ENCODE results near the gene CSNK1E.

Gene CSNK1E

DNA sequence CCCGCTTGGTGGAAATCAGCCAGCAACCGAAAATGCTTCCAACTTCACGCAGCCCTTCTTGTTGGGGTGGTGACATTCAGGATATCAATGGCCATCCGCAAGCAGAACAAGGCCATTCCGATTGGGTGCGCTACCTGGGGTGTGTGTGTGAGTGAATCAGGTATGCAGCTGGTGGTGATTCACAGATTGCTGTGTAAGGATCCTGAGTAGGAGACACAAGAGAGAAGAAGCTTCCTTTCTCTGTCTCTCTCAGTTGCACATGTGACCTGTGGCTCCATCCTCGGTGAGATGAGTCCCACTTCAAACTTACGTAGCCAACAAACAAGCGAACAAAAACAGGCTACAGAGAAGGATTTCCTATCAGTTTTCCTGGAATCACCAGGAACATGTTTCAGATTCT lies 34.8 kb downstream of the CSNK1E start:
- DNase-seq (ENCODE audit: low spot score) (no peak), FAIRE-seq (peak; percentile 61)

DNA sequence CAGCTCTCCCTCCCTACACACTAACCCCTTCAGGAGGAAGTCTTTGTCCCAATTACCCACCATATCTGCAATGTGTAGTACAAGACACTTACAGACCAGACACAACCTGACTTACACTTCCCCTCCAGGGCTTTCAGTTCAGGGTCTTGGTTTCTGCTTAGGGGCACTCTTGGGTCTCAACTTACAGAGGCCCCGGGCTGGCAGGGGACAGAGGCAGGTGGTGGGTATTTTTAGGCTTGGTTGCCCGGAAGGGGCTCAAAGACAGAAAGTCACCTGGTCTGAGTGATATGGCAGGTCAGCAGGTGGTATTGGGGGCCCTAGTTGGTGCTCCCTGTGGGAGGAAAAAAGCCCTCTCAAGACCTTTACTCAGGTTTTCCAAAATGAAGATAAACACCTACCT lies 41.1 kb downstream of the CSNK1E start:
- no peak for DNase-seq (ENCODE audit: low spot score)
- FAIRE-seq: no peak

DNA sequence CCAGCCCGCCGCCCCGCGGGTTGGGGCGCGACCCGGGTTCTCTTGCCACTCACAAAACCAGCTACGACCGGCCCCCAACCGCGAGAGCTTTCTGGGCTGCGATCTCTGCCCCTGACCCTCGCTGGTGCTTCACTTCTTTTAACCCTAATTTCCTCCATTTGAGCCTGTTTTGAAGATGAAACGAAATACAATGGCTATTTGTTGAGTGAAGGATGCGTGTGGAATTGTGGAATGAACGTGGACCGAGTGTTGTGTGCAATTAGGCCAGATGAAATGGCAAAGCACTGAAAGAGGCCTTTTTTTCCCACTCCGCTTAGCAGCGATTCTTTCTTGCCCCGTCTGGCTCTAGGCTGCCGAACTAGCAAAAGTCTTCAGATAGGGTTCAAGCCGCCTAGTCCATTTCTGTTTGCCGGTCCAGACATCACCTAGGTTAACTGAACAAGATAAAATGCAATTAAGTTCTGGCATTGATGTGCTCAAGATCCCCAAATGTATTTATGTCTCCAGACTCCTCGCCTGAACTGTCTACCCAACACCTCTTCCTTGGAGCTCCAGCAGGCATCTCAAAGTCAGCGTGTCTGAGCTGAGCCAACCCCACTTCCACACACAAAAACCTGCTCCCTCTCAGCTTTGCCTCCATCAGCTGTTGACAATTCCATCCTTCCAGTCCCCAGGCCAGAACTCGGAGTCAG lies 44.0 kb downstream of the CSNK1E start:
- FAIRE-seq: no peak

DNA sequence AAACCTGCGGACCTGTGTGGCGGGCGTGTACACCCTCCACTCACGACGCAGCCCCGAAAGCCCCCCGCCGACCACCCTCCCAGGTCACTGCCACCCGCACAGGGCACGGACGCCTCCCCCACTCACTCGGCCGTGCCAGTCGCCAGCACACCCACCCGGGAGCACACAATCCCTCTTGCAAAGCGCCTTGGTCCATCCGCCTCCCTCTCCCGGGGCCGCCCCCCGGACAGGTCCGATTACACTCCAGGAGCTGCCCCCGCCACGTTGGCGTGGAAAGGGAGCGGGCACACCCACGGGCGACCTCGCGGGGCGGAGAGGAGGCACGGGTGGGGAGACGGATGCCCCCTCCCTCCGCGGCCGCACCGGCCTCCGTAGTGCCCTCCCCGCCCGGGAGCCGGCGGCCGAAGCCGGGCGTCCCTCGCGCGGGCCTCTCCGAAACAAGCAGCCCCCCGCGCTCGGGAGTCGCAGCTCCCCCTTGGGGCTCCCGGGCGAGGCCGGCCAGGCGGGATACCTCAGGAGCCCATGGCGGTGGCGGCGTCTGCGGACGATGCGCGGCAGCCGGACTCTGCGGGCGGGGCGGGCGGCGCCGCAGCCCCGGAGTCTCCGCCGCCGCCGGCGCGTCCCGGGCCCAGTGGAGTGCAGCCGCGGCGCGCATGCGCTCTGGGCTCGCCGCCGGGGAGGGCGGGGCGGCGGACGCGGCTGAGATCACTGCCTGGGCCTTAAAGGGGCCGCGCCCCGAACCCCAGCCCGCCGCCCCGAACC lies 44.7 kb downstream of the CSNK1E start, which contains the start of gene TMEM184B:
Gene TMEM184B (minus strand): TSS at position 638 of the 762 bp plus-strand sequence. CDS start 25,049 bp downstream, outside the sequence.
- FAIRE-seq: peak; percentile 79
- DNase-seq (ENCODE audit: low spot score): peak; percentile 99

More for the DNA sequence above, 44.0 kb downstream of the CSNK1E start:
- DNase-seq (ENCODE audit: low spot score): peak; percentile 24

DNA sequence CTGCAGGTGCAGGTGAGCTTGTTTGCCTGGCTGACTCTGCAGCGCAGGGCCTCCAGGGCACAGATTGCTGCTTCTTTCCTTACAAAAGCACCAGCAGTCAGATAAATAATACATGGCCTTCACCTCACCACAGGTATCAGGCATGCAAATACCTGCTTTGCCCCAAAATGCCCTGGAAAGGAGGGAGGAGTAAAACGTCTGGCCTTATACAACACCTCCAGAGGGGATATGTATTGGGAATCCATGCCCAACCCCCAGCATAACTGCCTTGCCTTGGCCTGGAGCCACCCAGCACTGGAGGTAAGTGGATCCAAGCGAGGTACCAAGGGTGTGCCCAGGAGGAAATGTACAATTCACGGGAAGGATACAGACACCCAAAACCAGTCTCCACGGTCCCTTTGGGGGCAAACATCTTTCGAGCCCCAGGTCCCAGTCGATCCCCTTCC lies 45.3 kb downstream of the CSNK1E start:
- FAIRE-seq (no peak), DNase-seq (ENCODE audit: low spot score) (peak; percentile 31)

DNA sequence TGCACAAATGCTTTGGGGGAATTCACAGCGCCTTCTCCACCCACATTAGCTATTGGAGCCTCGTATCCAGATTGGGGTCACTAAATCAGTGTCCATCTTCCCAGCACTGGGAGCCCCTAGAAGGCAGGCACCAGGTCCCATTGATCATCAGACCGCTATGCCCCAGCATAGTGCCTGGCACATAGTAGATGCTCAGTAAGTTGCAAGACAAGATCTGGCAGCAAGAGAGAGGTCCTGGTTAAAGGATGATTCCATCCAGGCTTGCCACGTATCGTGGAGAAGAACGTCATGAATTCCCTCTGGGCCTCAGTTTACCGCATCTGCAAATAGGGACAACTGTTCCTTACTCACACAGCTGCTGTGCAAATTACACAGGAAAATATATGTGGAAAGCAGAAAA lies 46.1 kb downstream of the CSNK1E start:
- DNase-seq (ENCODE audit: low spot score): no peak
- no peak for FAIRE-seq

DNA sequence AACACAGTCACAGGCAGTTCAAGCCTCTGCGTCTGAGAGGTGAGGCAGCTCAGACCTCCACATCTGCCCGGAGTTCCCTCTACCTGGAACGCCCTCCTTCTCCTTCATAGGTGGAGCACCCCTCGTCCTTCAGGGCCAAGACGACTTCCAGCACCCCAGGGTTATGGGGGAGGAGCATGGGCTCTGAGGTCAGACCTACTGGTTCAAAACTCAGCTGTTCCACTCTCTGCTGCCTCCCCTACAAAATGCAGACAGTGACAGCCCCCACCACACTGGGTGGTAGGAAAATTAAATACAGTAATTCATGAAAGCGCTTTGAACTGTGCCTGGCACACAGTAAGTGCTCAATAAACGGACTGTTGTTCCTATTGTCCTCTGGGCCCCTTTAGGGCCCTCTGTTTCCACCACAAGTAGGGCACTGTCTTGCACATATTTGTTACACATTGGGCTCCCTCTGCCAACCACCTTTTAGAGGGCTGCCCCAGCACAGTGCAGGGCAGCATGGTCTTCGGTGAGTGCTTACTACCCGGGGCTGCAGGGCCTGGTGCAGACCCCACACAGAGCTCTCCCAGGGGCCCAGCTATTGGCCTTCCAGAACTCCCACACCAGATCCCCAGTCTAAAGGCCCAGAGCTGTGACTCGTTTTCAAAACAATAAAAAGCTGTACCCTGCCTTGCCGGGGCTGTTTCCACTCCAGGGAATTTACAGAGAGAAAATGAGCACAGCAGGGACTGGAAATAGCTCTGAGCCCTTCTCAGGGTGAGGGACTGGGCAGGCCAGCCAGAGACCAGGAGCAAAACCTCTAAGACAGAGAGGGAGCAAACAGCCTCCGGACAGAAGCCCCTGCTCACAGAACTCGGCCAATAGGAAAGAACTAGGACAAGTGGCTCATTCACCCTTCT lies 46.9 kb downstream of the CSNK1E start:
- FAIRE-seq (no peak), DNase-seq (ENCODE audit: low spot score) (no peak)

DNA sequence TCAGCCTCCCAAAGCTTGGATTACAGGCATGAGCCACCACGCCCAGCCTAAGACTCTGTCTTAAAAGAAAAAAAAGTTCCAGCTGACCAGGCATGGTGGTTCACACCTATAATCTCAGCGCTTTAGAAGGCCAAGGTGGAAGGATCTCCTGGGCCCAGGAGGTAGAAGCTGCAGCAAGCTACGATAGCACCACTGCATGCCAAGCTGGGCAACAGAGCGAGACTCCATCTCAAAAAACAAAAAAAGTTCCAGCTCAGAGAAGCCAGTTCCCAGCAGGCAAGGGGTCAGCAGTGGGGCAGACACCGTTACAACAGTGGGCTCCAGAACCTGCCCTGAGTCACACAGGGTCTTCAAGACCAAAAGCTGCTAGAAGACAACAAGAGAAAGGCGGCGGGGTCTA lies 47.8 kb downstream of the CSNK1E start:
- DNase-seq (ENCODE audit: low spot score) (no peak), FAIRE-seq (no peak)

DNA sequence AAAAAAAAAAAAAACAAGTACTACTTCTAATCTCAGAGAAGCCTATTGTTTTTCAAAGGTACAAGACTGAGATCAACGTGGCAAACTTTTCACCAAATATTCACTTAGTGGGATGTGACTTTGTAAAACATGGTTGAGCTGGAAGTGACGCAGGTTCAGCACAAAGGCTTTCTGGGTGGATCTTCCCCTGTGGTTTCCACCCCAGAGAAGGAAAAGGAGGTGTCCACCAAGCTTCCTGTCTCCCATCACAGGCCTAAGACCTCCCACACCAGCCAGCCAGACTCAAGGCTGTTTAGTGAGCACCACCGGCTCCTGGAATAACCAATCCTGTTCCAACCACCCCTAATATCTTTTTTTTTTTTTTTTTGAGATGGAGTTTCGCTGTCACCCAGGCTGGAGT lies 50.1 kb downstream of the CSNK1E start:
- FAIRE-seq (no peak), DNase-seq (ENCODE audit: low spot score) (no peak)

DNA sequence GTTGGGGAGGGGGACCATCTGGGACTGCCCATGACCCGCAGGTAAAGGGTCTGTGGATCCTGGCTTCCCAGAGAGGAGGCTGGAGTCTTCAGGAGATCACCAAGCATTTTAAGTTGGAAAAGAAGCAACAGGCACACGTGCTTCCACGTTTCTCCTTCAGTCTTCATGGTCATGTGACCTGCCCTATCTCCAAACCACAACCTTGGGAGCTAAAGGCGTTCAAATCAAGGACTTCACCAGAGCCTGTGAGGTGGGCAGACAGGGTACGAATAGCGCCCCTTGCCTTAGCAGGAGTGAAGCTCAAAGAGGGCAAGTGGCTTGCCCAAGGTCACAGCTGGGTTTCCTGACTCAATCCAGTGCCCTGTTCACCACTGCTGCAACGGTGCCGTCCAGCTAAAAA lies 51.1 kb downstream of the CSNK1E start:
- DNase-seq (ENCODE audit: low spot score) (no peak), FAIRE-seq (peak; percentile 13)

DNA sequence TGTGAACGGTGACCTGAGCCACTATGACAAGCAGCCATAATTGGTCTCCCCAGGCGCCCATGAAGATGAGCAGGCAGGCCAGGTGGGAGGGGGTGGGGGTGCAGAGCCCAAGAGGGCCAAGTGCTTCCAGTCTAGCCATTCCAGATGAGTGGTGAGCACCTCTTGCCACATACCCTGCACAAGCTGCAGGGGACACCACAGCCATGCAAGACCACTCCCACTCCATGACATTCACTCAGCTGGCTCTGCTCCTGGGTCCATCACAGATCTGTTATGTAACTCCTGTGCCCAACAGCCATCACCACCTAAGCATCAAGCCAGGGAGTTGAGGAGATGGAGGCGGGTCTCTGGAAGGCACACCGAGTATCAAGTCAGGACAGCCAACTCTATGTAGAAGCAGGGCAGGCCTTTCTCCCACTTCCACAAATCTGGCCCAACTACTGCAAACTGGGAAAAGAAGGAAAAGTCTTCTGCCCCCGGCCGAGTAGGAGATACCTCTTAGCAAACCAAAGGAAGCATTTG lies 52.9 kb downstream of the CSNK1E start:
- DNase-seq (ENCODE audit: low spot score): no peak
- FAIRE-seq: no peak

DNA sequence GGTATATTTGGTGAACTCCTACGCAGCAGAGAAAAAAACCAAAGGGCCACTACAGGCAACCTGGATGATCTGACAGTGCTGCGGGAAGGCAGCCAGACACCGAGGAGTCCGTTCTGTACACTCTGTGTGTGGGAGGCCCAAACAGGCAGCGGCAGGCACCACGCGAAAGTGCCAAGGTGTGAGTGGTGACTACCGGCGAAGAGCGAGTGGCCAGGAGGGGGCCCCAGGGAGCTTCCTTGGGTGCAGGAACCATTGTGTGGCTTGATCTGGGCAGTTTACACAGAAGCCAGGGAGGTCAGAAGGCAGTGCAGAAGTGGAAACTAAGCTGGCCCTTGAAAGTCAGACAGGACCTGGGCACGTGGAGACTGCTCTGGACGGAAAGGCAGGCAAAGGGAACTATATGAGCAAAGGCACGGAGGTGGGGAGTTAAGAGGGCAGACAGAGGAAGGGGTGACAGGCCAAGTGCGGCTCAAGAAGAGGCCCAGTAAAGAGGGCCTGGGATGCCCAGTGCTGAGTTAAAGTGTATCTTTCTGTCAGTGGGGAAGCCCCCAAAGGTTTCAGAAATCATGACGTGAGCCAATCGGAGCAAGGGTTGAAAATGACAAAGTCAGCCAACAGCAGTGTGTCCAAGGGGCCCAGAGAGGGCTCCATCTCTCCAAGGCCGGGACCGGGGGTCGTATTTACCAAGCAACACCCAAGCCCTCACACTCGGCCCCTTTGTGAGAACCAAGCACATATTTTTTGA lies 55.0 kb downstream of the CSNK1E start:
- FAIRE-seq (no peak), DNase-seq (ENCODE audit: low spot score) (no peak)

DNA sequence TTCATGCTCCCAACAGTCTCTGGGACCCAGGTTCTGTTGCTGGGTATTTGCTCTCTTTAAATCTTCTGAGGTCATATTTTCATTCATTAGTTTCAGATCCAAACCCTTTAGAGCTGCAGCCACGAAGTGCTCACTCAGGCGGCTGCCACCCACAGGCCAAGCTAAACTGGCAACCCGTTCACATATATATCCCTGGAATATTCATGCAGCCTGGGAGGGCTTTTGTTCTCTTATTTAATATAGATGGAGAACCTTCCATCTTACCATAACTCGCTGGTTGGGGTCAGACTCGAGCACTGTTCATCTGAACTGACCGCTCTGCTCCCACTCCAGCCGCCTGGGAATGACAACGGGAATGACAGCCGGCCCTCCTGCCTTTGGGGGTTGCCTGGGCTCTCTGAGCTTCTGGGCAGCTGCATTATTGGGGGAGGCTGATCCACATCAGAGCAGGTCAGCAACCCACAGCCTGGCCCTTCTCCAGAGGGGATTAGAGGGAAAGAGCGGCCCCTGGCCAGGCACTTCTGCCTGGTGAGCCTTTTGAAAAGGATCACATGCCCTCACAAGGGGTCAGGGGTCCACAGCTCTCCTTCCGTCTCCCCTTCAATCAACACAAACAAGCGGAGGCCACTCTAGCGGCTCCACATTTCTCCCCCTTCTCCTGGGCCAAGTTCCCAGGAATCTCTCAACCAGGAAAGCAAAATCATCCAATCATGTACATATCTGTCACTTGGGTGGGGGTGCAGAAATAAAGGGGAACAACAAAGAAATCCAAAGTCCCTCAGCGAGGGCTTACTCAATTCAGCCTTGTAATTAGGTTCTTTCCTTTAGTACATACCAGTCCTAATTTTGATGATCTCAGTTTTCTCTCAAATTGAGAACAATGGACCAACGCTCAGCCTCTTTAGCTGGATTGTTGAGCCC lies 56.2 kb downstream of the CSNK1E start:
- FAIRE-seq: no peak
- no peak for DNase-seq (ENCODE audit: low spot score)

DNA sequence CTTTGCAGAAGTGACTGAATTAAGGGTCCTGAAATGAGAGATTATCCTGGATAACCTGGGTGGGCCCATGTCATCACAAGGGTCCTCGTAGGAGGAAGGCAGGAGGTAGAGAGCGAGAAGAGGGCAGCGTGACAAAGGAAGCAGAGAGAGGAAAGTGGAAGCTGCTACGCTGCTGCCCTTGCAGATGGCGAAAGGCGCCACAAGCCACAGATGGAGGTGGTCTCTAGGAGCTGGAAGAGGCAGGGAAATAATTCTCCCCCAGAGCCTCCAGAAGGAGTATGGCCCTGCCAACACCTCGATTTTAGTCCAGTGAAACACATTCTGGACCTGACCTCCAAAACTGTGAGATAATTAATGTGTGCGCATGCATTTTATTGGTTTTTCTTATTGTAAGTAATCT lies 57.9 kb downstream of the CSNK1E start:
- FAIRE-seq: no peak

DNA sequence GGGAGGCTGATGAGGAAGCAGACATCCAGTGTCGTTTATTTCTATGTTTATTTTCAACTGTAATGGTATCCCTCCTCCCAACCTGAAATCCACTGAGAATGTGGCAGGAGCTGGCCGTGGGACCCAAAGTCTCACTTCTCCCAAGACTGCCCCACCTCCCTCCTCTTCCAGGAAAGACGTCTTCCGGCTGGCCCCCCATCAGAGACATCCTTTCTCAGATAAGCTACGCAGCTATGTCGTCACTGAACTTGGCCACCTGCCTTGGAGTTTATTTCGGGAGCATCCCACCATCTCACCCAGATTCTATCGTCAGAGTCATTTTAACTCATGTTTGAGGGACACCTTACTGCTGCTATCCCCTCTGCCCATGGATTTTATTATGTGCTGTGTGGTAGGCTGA lies 58.3 kb downstream of the CSNK1E start:
- DNase-seq (ENCODE audit: low spot score) (no peak), FAIRE-seq (no peak)

More for the DNA sequence above, 57.9 kb downstream of the CSNK1E start:
- no peak for DNase-seq (ENCODE audit: low spot score)

DNA sequence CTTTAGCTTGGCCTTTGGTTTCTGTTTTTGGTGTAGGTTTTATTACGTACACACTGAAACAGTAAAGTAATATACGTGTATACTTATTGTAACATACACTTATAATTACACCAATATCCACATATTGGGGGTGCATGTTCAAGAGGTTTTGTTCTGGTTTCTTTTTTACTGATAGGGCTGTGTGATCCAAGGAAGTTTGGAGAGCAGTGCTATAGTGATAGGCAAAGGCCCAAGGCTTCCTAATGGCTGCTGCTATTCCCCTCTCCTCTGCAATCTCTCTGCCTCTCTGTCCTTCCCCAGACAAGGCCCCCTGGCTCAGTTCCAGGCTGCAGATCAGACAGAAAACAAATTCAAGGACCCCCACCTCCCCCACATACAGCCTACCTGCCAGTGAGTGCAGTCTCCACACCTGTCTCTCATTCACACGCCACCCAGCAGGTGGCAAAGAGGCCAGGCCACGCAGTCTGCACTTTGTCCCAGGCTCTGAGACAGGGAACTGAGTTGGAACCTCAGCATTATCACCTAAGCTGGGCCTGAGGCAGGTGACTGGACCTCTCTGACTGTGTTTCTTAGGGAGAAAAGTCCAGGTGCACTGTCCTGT lies 59.5 kb downstream of the CSNK1E start:
- FAIRE-seq (no peak), DNase-seq (ENCODE audit: low spot score) (no peak)

DNA sequence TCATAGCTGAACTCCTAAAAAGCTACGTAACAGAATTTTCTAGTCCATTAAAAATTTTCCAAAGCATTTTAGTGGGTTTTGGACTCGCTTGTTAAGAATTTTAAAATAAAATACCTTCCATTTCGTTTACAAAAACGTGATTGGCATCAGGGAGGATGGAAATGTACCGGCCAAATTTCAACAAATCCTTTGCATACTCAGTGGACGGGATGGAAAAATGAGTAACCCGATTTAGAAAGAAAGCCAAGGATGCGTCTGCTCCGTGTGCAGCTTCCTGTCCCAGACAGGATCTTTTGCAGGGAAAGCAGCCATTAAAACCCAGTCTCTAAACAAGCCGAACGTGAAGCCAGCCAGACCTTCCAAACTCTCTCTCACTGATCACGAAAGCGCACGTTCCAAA lies 60.1 kb downstream of the CSNK1E start:
- DNase-seq (ENCODE audit: low spot score): no peak
- FAIRE-seq: no peak

DNA sequence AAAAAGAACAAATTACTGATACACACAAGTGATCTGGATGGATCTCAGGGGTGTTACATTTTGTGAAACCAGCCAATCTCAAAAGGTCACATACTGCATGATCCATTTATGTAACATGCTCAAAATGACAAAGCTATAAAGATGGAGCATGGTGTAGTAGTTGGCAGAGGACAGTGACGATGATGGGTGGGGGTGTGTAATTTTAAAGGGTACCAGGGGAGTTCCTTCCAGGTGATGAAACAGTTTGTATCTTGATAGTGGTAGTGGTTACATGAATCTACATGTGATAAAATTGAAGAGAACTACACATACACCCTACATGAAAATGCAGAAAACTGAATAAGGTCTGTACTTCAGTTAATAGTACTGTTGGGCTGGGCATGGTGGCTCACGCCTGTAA lies 61.5 kb downstream of the CSNK1E start:
- peak; percentile 73 for FAIRE-seq

DNA sequence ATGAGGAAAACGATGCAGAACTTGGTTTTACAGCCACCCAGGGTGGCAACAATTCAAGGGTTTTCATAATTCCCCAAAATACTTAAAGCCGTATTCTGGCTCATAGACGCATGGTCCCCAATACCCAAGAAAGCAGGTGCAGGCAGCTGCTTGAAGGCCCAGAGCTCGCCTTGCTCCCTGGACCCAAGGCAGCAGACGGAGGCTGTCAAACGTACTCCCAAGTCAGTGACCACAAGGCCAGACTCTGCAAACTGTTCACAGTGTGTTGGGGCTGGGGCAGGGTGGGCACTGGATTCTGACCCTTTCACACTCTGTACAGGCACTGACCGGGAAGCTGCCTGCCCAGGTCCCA lies 65.9 kb downstream of the CSNK1E start:
- DNase-seq (ENCODE audit: low spot score): no peak
- peak; percentile 27 for FAIRE-seq

More for the DNA sequence above, 61.5 kb downstream of the CSNK1E start:
- DNase-seq (ENCODE audit: low spot score): no peak

Data from urothelium cell line (cell line).